Measurements from ENCODE around the gene ARL13B. TPM values are rescaled to one million over a fixed set of nuclear protein-coding genes. Genes with fewer than 3 reads are reported as not detected.

ARL13B gene
- total and polyA plus RNA-seq, 2 of the 13 experiments (the other 11 are each of a cell fraction or from before 2014, with no cell fraction given): 2.2 to 9.6 TPM

DNA sequence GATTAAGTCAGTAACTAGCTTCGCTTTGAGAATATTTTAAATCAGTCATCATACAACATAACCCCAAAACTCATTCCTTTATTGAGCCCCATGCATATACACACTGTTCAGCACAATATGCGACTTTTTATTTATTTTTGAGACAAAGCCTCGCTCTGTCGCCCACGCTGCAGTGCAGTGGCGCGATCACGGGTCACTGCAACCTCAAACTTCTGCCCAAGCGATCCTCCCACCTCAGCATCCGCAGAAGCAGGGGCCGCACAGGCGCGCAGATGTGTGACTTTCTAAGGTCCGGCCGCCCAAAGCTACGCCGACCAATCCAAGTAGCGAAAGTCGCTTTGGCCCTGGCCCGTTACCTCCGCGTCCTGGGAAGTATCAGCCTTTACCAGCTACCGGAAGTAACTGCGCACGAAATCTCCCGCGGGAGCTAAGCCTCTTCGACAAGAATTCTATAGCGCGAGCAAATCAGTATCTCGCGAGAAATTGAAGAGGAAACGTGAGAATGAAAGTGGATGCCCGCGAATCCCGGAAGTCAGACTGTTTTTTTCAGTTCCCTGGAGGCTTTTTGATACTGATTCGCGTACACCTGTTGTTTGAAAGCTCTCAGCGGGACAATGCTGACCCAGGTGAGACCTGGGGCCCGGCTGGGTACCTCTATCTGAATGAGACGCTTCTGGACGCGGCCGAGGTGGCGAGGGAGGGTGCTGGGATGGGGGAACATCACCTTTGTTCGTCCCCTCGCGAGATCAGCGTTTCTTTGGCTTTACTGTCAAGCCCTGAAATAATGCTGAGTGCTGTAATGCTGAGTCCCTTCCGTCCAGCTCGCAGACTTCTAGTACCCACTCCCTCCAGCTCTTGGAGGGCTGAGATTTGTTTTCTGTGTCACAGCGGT lies 82.8 kb downstream of the ARL13B start, which contains the start of the genes DHFR2 and NSUN3 (continued):
- TF ChIP-seq FOSL2 (CRISPR knock-in tag; IDR thresholded peaks at IDR 0.05) (no peak), NR3C1 (CRISPR knock-in tag; IDR thresholded peaks at IDR 0.05) (no peak), RCOR2 (CRISPR knock-in tag; IDR thresholded peaks at IDR 0.05) (no peak), ZNF616 (CRISPR knock-in tag; IDR thresholded peaks at IDR 0.05; ENCODE audit: low read depth) (no peak), KDM6A (CRISPR knock-in tag; IDR thresholded peaks at IDR 0.05; ENCODE audit: low read depth) (no peak), ZNF235 (CRISPR knock-in tag; IDR thresholded peaks at IDR 0.05; ENCODE audit: borderline replicate concordance) (no peak), ZNF207 (IDR thresholded peaks at IDR 0.05; ENCODE audit: borderline replicate concordance) (no peak), GZF1 (CRISPR knock-in tag; IDR thresholded peaks at IDR 0.05) (peak; percentile 63; the same call in 1 of the 2 replicates), ATF7 (IDR thresholded peaks at IDR 0.05) (no peak), ATF7 (CRISPR knock-in tag; IDR thresholded peaks at IDR 0.05) (no peak), ZFP36L1 (CRISPR knock-in tag; IDR thresholded peaks at IDR 0.05) (no peak), FOXJ3 (CRISPR knock-in tag; IDR thresholded peaks at IDR 0.05; ENCODE audit: borderline replicate concordance) (peak; percentile 46; the same call in 1 of the 2 replicates), POLR2AphosphoS2 (IDR thresholded peaks at IDR 0.05; ENCODE audit: low read depth, low read length) (no peak), IRF2 (CRISPR knock-in tag; IDR thresholded peaks at IDR 0.05) (peak; percentile 84), GPN1 (CRISPR knock-in tag; IDR thresholded peaks at IDR 0.05; ENCODE audit: borderline replicate concordance) (no peak), HNF4A (CRISPR knock-in tag; IDR thresholded peaks at IDR 0.05) (no peak)
- TF ChIP-seq, protein P1, sequence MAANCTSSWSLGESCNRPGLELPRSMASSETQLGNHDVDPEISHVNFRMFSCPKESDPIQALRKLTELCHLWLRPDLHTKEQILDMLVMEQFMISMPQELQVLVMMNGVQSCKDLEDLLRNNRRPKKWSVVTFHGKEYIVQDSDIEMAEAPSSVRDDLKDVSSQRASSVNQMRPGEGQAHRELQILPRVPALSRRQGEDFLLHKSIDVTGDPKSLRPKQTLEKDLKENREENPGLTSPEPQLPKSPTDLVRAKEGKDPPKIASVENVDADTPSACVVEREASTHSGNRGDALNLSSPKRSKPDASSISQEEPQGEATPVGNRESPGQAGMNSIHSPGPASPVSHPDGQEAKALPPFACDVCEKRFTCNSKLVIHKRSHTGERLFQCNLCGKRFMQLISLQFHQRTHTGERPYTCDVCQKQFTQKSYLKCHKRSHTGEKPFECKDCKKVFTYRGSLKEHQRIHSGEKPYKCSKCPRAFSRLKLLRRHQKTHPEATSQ (CRISPR knock-in tag; IDR thresholded peaks at IDR 0.05; ENCODE audit: borderline replicate concordance): peak; percentile 94; the same call in 1 of the 2 replicates
- TF ChIP-seq, protein P2, sequence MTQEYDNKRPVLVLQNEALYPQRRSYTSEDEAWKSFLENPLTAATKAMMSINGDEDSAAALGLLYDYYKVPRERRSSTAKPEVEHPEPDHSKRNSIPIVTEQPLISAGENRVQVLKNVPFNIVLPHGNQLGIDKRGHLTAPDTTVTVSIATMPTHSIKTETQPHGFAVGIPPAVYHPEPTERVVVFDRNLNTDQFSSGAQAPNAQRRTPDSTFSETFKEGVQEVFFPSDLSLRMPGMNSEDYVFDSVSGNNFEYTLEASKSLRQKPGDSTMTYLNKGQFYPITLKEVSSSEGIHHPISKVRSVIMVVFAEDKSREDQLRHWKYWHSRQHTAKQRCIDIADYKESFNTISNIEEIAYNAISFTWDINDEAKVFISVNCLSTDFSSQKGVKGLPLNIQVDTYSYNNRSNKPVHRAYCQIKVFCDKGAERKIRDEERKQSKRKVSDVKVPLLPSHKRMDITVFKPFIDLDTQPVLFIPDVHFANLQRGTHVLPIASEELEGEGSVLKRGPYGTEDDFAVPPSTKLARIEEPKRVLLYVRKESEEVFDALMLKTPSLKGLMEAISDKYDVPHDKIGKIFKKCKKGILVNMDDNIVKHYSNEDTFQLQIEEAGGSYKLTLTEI (CRISPR knock-in tag; conservative IDR thresholded peaks at IDR 0.05): no peak
- TF ChIP-seq, protein P3, sequence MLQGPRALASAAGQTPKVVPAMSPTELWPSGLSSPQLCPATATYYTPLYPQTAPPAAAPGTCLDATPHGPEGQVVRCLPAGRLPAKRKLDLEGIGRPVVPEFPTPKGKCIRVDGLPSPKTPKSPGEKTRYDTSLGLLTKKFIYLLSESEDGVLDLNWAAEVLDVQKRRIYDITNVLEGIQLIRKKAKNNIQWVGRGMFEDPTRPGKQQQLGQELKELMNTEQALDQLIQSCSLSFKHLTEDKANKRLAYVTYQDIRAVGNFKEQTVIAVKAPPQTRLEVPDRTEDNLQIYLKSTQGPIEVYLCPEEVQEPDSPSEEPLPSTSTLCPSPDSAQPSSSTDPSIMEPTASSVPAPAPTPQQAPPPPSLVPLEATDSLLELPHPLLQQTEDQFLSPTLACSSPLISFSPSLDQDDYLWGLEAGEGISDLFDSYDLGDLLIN (CRISPR knock-in tag; IDR thresholded peaks at IDR 0.05; ENCODE audit: borderline replicate concordance): no peak
- TF ChIP-seq, protein P4, sequence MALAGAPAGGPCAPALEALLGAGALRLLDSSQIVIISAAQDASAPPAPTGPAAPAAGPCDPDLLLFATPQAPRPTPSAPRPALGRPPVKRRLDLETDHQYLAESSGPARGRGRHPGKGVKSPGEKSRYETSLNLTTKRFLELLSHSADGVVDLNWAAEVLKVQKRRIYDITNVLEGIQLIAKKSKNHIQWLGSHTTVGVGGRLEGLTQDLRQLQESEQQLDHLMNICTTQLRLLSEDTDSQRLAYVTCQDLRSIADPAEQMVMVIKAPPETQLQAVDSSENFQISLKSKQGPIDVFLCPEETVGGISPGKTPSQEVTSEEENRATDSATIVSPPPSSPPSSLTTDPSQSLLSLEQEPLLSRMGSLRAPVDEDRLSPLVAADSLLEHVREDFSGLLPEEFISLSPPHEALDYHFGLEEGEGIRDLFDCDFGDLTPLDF (CRISPR knock-in tag; IDR thresholded peaks at IDR 0.05): peak; percentile 68
- TF ChIP-seq, protein P5, sequence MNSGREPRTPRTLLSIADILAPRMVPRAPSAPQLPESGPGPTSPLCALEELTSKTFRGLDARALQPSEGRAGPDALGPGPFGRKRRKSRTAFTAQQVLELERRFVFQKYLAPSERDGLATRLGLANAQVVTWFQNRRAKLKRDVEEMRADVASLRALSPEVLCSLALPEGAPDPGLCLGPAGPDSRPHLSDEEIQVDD (CRISPR knock-in tag; IDR thresholded peaks at IDR 0.05; ENCODE audit: borderline replicate concordance): no peak
